Activated CD4-positive, alpha-beta T cell treated with anti-CD3 and anti-CD28 coated beads for 4 hours (primary cell): ENCODE data around the gene CAPRIN1.

Source experiments
- DNase-seq, 2 donors: peaks; one replicate each; pipeline ENCODE4 v3.0.0-alpha.2; 2020

The CAPRIN1 gene

DNA sequence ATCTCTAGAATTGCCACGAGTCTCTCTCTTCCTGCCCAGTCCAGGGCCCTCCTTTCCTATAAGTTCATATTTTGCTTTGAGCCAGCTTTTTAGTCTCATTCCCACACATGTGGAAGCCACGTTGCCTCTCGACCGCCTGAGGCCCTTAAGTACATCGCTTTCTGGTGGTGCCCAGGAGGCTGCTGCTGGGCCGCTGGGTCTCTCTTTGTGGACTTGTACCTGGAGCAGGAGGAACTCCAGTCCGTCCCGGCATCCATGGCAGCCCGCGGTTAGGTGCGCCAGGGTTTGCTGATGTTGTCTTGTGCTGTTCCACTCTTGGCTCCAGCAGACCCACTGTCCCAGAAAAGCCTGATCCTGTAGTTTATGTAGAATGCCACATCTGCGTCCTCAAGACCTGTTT, 94.9 kb downstream of the CAPRIN1 start:
- DNase-seq = no peak

DNA sequence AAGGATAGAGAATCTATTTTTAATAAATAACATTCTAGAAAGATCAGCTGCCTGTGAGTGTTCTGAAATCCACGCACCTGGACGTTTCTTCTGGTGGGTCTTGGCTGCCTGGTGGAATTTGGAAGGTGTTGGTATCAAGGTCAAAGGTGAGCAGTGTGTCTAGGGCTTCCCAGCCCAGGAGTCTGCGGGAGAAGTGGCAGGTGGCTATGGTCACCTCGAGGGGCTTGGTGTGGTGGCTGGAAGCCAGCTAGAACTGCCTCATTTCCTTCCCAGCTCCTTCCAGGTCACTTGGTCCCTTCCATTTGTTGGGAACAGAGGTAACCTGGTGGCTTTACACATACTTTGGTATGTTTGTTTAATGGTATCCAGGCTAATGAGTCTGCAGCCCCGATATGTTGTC, 95.3 kb downstream of the CAPRIN1 start:
- DNase-seq = no peak

DNA sequence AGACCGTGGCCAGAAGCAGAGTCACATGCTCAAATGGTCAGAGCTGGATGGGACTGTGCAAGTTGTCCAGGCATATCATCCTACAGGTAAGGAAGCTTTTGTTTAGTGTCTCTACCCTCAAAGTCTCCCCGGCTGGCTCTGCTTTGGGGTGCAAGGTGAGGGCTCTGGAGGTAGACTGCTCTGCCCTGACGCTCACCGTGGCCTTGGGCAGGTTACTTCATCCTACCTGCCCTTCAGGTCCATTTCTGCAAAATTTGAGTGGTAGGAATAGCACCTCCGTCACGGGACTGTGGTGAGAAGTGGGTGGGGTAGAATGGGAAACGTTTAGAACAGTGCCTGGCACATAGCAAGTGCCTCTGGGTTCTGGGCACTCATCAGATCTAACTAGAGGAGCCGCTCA, 96.0 kb downstream of the CAPRIN1 start:
- DNase-seq = no peak

DNA sequence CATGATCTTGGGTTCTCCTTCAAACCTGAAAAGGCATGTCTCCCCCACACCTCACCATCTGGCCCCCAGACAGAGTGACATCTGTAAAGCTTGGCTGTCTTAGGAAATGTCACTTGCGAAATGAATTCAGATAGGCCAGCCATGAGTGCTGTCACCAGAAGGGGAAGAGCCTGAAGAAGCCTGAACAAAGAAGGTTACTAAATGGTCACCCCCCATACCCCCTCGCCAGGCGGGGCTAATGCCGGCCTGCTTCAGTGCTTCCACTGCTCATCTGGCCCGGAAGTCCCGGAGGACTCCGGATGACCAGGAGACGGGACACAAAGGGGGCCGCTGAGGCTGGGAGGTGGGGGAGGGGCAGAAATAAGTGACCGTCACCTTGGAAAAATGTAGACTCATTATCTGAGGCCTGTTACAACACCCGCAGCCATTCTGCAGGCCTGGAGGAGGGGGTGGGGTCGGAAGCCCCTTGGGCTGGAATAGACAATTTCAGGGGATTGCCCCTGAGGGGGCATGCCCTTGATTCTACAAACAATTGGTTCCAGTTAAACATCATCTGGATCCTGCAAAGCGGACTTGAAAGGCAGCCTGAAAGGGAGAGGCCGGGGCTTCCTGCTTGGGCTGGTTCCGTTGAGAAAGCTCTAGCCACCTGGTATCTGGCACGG, 97.1 kb downstream of the CAPRIN1 start:
- DNase-seq = no peak

DNA sequence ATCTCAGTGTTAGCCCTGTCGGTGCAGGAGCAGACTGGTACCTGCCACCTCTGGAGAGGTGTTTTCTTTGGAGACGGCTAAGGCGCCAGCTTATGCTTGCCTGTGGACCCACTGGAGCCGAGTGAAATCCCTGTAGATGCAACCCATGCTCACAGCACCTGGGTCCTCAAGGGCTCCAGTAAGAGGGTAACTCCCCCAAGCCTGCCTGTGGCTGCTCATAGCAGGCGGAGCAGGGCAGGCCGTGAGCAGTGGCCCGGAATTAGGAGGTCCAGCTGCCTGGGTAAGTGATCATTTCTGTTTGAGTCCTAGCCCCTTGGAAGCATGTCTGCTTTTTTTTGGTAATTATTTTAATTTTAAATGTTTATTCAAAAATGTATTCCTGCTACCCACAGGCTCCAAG, 97.7 kb downstream of the CAPRIN1 start:
- no peak for DNase-seq

DNA sequence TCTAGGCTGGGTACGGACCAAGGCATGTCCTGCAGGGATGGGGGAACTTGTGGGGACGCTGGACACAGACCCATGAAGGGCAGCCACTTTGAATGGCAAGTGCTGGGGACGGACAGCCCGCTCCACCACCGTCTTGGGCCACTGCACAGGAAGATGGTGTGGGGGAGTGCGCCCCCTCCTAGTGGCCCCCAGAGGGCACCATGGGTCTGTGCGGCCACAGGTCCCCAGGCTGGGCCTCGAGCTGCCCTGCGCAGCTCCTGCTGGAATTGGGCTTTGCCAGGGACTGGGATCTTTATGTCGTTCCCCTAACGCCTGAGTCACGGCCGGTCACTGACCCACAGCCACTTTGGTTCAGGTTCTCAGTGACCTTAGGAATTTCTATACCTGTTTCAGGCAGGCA, 98.3 kb downstream of the CAPRIN1 start:
- no peak for DNase-seq

DNA sequence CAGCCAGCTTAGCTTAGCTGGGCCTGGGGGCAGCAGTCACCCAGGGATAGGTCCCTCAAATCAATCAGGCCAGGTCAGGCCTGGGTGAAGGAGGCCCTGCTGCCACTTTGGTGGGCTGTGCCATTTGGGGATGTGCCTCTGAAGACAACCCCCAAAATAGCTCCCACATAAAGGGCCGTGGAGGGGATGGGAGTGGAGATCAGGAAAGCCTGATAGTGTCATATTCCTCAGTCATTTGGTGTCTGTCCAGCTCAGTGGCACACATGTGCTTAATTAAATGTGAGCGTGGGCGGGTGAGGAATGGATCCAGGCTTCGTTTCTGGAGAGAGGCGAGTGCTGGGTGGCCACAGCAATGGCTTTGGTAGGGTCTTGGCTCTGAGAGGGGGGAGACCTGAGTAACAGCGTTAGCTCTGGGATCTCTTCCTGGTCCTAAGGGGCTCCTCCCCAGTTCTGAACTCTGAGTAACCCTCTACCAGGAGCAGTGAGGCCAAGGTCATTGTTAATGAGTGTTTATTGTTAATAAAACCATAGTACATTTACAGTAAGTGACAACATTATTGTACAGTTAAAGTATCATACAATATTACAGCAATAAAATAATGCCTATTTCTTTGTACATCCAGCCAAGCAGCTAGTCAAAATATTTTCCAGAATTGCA, 99.1 kb downstream of the CAPRIN1 start:
- DNase-seq = no peak
